SW 1271 (cell line): Measurements from ENCODE around the gene ZNF500.
"Not testable (repeated sequence)": the region's sequence is repeated elsewhere in the genome, so short reads cannot be mapped to it uniquely, and the experiment has no call there.

Experiments
- DNase-seq, 2 experiments: peaks; one replicate each; lab custom pipeline; 2025; lab: John Stamatoyannopoulos, UW

ZNF500 gene

GRCh38 chr16:4796982-4797804 lies 30.2 kb upstream of the ZNF500 start:
- no peak for DNase-seq

DNA sequence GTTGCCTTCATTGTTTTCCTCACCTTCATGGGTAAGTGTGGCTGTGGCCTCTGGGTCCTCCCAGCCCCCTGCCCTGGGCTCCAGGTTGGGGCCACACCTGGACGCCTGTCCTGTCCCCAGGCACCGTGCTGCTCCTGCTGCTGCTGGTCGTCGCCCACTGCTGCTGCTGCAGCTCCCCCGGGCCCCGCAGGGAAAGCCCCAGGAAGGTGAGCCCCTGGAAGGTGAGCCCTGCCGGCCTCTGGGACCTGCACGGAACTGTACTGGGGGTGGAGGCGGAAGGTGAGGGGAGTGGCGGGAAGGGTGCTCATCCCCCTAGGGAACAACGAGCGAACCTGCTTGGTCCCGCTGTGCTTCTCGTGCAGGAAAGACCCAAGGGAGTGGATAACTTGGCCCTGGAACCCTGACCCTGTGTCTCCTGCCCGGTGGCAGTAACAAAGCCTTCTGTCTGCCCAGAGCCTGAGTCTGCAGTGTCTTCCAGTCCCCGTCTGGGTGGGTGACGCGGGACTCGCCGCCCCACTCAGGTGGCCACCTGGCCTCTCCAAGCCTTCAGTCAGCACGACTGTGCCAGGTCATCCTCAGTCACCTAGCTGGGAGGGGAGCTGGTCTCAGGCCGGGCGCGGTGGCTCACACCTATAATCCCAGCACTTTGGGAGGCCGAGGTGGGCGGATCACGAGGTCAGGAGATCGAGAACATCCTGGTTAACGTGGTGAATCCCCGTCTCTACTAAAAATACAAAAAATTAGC lies 29.0 kb upstream of the ZNF500 start:
- DNase-seq = no peak

DNA sequence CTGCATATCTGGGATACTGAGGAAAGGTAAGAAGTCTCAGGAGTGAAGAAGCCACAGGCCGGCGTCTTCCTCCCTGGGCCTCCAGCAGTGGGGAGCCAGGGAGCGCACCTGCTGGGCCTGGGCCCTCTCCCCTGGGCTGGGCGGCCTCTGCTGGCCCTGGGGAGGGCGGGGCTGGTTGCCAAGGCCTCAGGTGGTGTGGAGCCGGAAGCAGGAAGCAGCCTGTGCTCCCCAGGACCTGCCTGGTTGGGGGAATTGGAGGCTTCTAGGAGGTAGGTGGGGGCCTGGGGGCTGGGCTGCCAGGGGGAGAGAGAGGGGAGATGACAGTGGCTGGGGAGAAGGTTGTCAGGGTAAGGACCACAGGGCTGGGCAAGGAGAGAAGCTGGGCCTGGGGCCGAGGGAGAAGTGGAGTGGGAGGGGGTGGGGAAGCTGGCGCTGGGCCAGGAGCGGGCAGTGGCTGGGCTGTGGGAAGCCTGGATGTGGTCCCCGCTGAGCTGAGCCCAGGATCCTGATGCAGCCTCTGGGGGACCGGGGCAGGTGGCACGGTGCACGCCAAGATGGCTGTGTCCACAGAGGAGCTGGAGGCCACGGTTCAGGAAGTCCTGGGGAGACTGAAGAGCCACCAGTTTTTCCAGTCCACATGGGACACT lies 28.3 kb upstream of the ZNF500 start, which contains the start of gene SMIM22:
Gene SMIM22 (plus strand): TSS at position 189 of the 647 bp plus-strand sequence. CDS start 366 bp downstream, at position 555.
- DNase-seq = no peak

GRCh38 chr16:4792951-4793513 lies 26.1 kb upstream of the ZNF500 start:
- DNase-seq = no peak

GRCh38 chr16:4790871-4791270 lies 23.9 kb upstream of the ZNF500 start:
- DNase-seq = no peak

GRCh38 chr16:4790261-4790660 lies 23.3 kb upstream of the ZNF500 start:
- no peak for DNase-seq

DNA sequence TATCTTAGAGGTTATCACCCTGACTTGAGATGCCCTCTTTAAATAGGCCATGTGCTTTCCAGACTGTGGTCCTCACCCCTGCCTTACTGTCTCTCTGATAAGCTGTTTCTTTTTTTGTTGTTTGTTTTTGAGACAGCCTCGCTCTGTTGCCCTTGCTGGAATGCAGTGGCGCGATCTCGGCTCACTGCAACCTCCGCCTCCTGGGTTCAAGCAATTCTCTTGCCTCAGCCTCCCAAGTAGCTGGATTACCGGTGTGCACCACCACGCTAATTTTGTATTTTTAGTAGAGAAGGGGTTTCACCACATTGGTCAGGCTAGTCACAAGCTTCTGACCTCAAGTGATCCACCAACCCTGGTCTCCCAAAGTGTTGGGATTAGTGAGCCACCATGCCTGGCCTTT lies 21.9 kb upstream of the ZNF500 start:
- no peak for DNase-seq

DNA sequence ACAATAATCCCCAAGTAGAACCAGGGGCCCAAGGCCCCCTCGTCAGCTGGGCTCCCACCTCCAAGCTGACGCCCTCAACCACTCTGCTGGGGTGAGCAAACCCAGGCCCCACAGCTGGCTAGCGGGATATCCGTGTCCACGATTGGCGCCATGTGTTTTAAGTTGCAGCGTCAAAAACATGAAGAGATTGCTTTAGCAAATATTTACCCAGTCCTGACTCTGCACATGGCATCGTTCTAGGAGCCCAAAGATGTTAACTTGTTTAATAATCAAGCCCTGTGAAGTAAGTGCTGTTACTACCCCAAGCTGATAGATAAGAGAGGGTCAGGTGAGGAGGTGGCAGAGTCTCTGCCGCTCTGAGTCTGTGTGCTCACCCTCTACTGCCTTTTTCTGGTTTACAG lies 21.5 kb upstream of the ZNF500 start:
- no peak for DNase-seq

DNA sequence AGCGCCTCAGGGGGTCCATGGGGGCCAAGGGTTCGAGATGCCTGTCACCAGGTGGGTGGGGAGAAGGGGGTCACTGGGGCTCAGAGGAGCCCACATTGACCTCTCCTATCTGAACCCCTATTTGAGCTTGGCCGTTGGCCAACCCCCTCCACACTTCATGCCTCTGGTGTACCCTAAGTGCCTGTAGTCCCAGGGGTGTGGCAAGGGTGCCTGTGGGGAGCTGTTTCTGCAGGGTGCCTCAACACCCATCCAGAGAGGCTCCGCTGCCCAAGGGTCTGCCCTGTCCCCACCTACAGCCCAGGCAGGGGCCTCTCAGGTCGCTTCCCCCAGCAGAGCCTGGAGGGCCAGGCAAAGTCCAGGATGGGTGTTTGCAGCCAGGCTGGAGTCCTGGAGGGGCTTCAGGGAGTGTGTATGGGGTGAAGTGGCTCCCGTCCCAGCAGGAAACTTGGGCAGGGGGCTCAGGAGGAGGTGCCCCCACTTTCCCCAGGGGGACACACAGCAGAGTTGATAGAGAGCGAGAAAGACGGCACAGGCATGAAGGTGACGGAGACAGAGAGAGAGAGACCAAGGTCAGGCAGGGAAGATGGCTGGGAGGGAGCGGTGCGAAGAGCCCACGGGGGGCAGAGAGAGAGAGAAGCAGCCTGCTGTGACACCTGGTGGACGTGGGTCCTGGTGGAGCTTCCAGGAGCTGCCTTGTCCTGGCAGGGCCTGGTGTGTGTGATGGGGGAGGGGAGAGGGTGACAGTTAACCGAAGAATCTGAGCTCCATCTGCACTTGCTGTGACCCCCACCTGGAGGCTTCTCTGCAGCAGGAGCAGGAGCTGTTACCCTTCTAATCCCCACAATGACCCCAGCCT lies 20.9 kb upstream of the ZNF500 start, which contains the start of gene SEPTIN12:
Gene SEPTIN12 (minus strand): TSS at position 719 of the 856 bp plus-strand sequence. CDS start 700 bp downstream, at position 19.
- no peak for DNase-seq

DNA sequence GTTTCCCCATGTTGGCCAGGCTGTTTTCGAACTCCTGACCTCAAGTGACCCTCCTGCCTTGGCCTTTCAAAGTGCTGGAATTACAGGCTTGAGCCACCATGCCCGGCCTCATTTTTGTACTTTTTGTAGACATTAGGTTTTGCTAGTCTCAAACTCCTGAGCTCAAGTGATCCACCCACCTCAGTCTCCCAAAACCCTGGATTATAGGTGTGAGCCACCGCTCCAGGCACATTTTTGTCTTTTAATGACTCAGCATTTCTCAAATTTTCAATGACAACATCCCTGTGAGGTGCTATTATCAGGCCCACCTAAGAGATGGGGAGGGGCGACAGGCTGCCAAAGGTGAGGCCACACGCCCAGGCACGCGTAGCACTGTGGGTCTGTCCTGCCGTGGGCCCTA lies 20.1 kb upstream of the ZNF500 start:
- DNase-seq = no peak

GRCh38 chr16:4785758-4786433 lies 18.9 kb upstream of the ZNF500 start:
- DNase-seq = no peak

- DNase-seq = not testable (repeated sequence)
Measured at GRCh38 chr16:4784444-4784987, 17.6 kb upstream of the ZNF500 start.

GRCh38 chr16:4783951-4784336 lies 17.0 kb upstream of the ZNF500 start:
- no peak for DNase-seq

GRCh38 chr16:4783251-4783950 lies 16.4 kb upstream of the ZNF500 start:
- DNase-seq = no peak

- DNase-seq = no peak
Measured at GRCh38 chr16:4780235-4780634, 13.3 kb upstream of the ZNF500 start.

DNA sequence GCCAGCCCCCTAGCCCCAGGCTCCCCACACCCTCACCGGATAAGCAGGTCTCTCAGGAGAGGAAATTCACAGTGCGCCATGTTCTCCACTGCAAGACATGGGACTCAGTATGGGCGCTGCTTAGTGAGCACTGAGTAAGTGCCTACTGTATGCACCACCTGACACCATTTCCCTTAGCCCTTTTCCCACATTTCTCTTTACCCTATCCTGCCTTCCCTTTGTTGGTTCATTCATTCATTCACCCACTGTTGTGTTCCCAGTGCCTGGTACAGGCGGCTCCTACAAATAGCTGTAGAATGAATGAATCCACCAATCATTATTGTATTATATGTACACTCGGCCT lies 11.1 kb upstream of the ZNF500 start:
- no peak for DNase-seq

GRCh38 chr16:4777339-4778049 lies 10.5 kb upstream of the ZNF500 start:
- DNase-seq = no peak

- DNase-seq = no peak
Measured at GRCh38 chr16:4776141-4776705, 9.3 kb upstream of the ZNF500 start.

GRCh38 chr16:4775005-4775404 lies 8.0 kb upstream of the ZNF500 start:
- DNase-seq = no peak
